GM21367 (cell line): ENCODE data around the gene NHP2.
A peak's percentile ranks its signal among the peaks of the same experiment; 100 is the strongest.

Experiments
- ATAC-seq: cut with Tn5 transposase; IDR thresholded peaks from one replicate; pipeline ENCODE4 v1.9.1; 2021; ENCODE audit not compliant: unreplicated experiment

Gene NHP2

GRCh38 chr5:178115136-178115813, 38.4 kb downstream of the NHP2 start:
- ATAC-seq: no peak

- ATAC-seq: no peak
Measured at GRCh38 chr5:178114325-178115135, 39.2 kb downstream of the NHP2 start.

- ATAC-seq: no peak
Measured at GRCh38 chr5:178113841-178114324, 39.8 kb downstream of the NHP2 start.

- ATAC-seq: peak; percentile 48
Measured at GRCh38 chr5:178113141-178113787, 40.4 kb downstream of the NHP2 start, which contains the start of gene N4BP3. TSS of gene N4BP3 (plus strand) at chr5:178113532. CDS start at chr5:178119584, 6,052 bp downstream.

GRCh38 chr5:178112545-178112944, 41.1 kb downstream of the NHP2 start:
- no peak for ATAC-seq

GRCh38 chr5:178111925-178112324, 41.8 kb downstream of the NHP2 start:
- ATAC-seq: no peak

GRCh38 chr5:178110511-178110910, 43.2 kb downstream of the NHP2 start:
- no peak for ATAC-seq

GRCh38 chr5:178108966-178109365, 44.7 kb downstream of the NHP2 start:
- ATAC-seq: no peak

GRCh38 chr5:178108446-178108845, 45.2 kb downstream of the NHP2 start:
- no peak for ATAC-seq

GRCh38 chr5:178107756-178108310, 45.9 kb downstream of the NHP2 start:
- ATAC-seq: no peak

- ATAC-seq: no peak
Measured at GRCh38 chr5:178106556-178107239, 47.0 kb downstream of the NHP2 start.

- no peak for ATAC-seq
Measured at GRCh38 chr5:178106086-178106485, 47.6 kb downstream of the NHP2 start.

- no peak for ATAC-seq
Measured at GRCh38 chr5:178104492-178104891, 49.2 kb downstream of the NHP2 start.

GRCh38 chr5:178103612-178104011, 50.1 kb downstream of the NHP2 start:
- ATAC-seq: no peak
